Sigmoid colon (tissue), 7 donors: ENCODE data around the gene FBXO5. TPM values are rescaled to one million over a fixed set of nuclear protein-coding genes. Genes with fewer than 3 reads are reported as not detected.
A peak's percentile ranks its signal among the peaks of the same experiment; 100 is the strongest.
"Not testable (repeated sequence)": the region's sequence is repeated elsewhere in the genome, so short reads cannot be mapped to it uniquely, and the experiment has no call there.

Experiments
- DNase-seq: peaks from one replicate; pipeline ENCODE4 v3.0.0-alpha.2; 2019
- H3K27ac ChIP-seq, 4 donors: fragments of 200-600 bp; sonication (generic); one replicate each; pipeline ENCODE4 v1.5.1; 2016 to 2019; ENCODE audit warnings: mild to moderate bottlenecking in 1 of 4
- H3K27me3 ChIP-seq, 3 donors: fragments of 200-600 bp; sonication (generic); one replicate each; pipeline ENCODE4 v1.5.1; 2019; ENCODE audit warnings: mild to moderate bottlenecking in 1 of 3
- H3K36me3 ChIP-seq, 4 donors: fragments of 200-600 bp; sonication (generic); one replicate each; pipeline ENCODE4 v1.5.1; 2016 to 2019
- H3K4me1 ChIP-seq, 4 donors: fragments of 200-600 bp; sonication (generic); one replicate each; pipeline ENCODE4 v1.5.1; 2017 to 2019
- H3K4me3 ChIP-seq, 4 donors: fragments of 200-600 bp; sonication (generic); one replicate each; pipeline ENCODE4 v1.5.1; 2017 to 2019; ENCODE audit warnings: mild to moderate bottlenecking in 2 of 4, moderate library complexity in 1 of 4
- H3K9me3 ChIP-seq, 4 donors: fragments of 200-600 bp in 3 of 4; sonication (generic) in 3 of 4; one replicate each; pipeline versions ENCODE4 v1.5.1 to v1.6.1; 2013 to 2019
- CTCF ChIP-seq, 4 experiments: fragments of 450-650 bp in 3 of 4; fragments of 200-600 bp in 1 of 4; IDR thresholded peaks; one replicate each; pipeline ENCODE4 v1.5.1; 2016 to 2019; ENCODE audit warnings: antibody characterized with exemption in 4 of 4, mild to moderate bottlenecking in 3 of 4, moderate library complexity in 2 of 4
- EP300 ChIP-seq, 4 donors: sonication (generic); formaldehyde crosslinking; IDR thresholded peaks; one replicate each; pipeline ENCODE4 v1.6.1; 2017; ENCODE audit warnings: antibody characterized with exemption in 4 of 4
- POLR2A ChIP-seq, 2 donors: fragments of 450-650 bp; IDR thresholded peaks; one replicate each; pipeline ENCODE4 v1.6.1; 2016; ENCODE audit warnings: antibody characterized with exemption in 2 of 2, mild to moderate bottlenecking in 2 of 2, moderate library complexity in 2 of 2
- POLR2AphosphoS5 ChIP-seq, 4 donors: sonication (generic); formaldehyde crosslinking; IDR thresholded peaks; one replicate each; pipeline ENCODE4 v1.6.1; 2017; ENCODE audit warnings: antibody characterized with exemption in 4 of 4
- WGBS, 2 donors: extraction: QIAGEN DNeasy Blood & Tissue Kit; methylation state at CpG; one replicate each; pipeline ENCODE4 v1.1.7; 2013; 5-methylcytosine and 5-hydroxymethylcytosine counted together
- intact Hi-C: fragments of 100-400 bp; cut with DNase I; formaldehyde crosslinking; loops from one replicate; pipeline ENCODE4 v1.15.1; 2023
- polyA plus RNA-seq, 3 donors: library from polyadenylated mRNA; stranded (reverse); fragments of 200-250 nt; gene quantifications; one replicate each; pipeline ENCODE4 v1.2.3, GENCODE V29; 2013
- total RNA-seq, 4 donors: library from RNA; depleted of rRNA; stranded (reverse); fragments of >200 nt; gene quantifications; one replicate each; pipeline ENCODE4 v1.1.0, GENCODE V29; 2016
- donor health status: healthy with polysubstance abuse.
- donor health status: Bipolar disorder and iron deficiency.
- donor health status: healthy.

The FBXO5 gene
- total and polyA plus RNA-seq, 7 donors, result 1.8 to 6.4 (median 3.3) TPM

- no peaks in the 10 kb centered on the region for H3K4me1 ChIP-seq
- intact Hi-C loops, result no loop called here
- H3K36me3 ChIP-seq, result peaks cover 0 to 82% (median 13%) of the 10 kb centered on the region in 4 donors
- no peak overlapping the region for H3K4me3 ChIP-seq
- TF ChIP-seq CTCF (IDR thresholded peaks at IDR 0.05) (no peak), POLR2A (IDR thresholded peaks at IDR 0.05) (no peak), POLR2AphosphoS5 (IDR thresholded peaks at IDR 0.05) (no peak), EP300 (IDR thresholded peaks at IDR 0.05) (no peak)
- no peak for DNase-seq
- no peak overlapping the region for H3K27ac ChIP-seq
- no peaks in the 10 kb centered on the region for H3K27me3 ChIP-seq
- H3K9me3 ChIP-seq, result no peaks in the 10 kb centered on the region
Observed at GRCh38 chr6:152993431-152993830, 10.6 kb upstream of the FBXO5 start.

- Histone ChIP-seq H3K9me3 (no peaks in the 10 kb centered on the region), H3K27me3 (no peaks in the 10 kb centered on the region), H3K4me3 (no peak overlapping the region), H3K4me1 (peaks cover 0 to 22% (median 21%) of the 10 kb centered on the region in 4 donors), H3K36me3 (peaks cover 0 to 23% (median 3%) of the 10 kb centered on the region in 4 donors), H3K27ac (no peak overlapping the region)
- 81 to 82% methylated on average over 2 of the region's 2 CpGs for WGBS, 2 donors
- TF ChIP-seq CTCF (IDR thresholded peaks at IDR 0.05) (no peak), POLR2AphosphoS5 (IDR thresholded peaks at IDR 0.05) (no peak), EP300 (IDR thresholded peaks at IDR 0.05) (no peak), POLR2A (IDR thresholded peaks at IDR 0.05) (no peak)
- intact Hi-C loops, result no loop called here
- DNase-seq, result no peak
Observed at GRCh38 chr6:152986978-152987377, 4.1 kb upstream of the FBXO5 start.

GRCh38 chr6:152985300-152985699 is 2.5 kb upstream of the FBXO5 start:
- peaks cover 0 to 34% (median 25%) of the 10 kb centered on the region in 4 donors for H3K4me1 ChIP-seq
- intact Hi-C loops, H3K9me3 ChIP-seq, H3K36me3 ChIP-seq, DNase-seq, H3K27me3 ChIP-seq, H3K4me3 ChIP-seq: not testable (repeated sequence)
- H3K27ac ChIP-seq, result peak overlapping the region in 3 of 4 donors; percentile 94 to 97 (median 95)
- WGBS, 2 donors, result 89 to 94% methylated on average over 11 of the region's 11 CpGs
- peak in 1 of 4 donors; percentile 7 for TF ChIP-seq POLR2AphosphoS5 (IDR thresholded peaks at IDR 0.05)

GRCh38 chr6:152984513-152984872 is 1.7 kb upstream of the FBXO5 start:
- no peaks in the 10 kb centered on the region for H3K27me3 ChIP-seq
- WGBS, 2 donors, result 6 to 10% methylated on average over 7 of the region's 7 CpGs
- H3K4me1 ChIP-seq, result peaks cover 0 to 34% (median 25%) of the 10 kb centered on the region in 4 donors
- DNase-seq, result no peak
- H3K9me3 ChIP-seq, result no peaks in the 10 kb centered on the region
- TF ChIP-seq CTCF (IDR thresholded peaks at IDR 0.05) (no peak), POLR2A (IDR thresholded peaks at IDR 0.05) (no peak), POLR2AphosphoS5 (IDR thresholded peaks at IDR 0.05) (no peak), EP300 (IDR thresholded peaks at IDR 0.05) (no peak)
- intact Hi-C loops, result no loop called here
- H3K27ac ChIP-seq, result peak overlapping the region; percentile 94 to 97 (median 95)
- H3K4me3 ChIP-seq, result peak overlapping the region in 3 of 4 donors; percentile 67 to 77 (median 69)
- H3K36me3 ChIP-seq, result no peaks in the 10 kb centered on the region

- 0% methylated on average over 38 of the region's 38 CpGs for WGBS, 2 donors
- H3K36me3 ChIP-seq, result no peaks in the 10 kb centered on the region
- peak overlapping the region; percentile 67 to 77 (median 70) for H3K4me3 ChIP-seq
- TF ChIP-seq CTCF (IDR thresholded peaks at IDR 0.05), result no peak
- peak; percentile 6 to 80 (median 71) for TF ChIP-seq POLR2AphosphoS5 (IDR thresholded peaks at IDR 0.05)
- peak; percentile 27 to 29 for TF ChIP-seq POLR2A (IDR thresholded peaks at IDR 0.05)
- TF ChIP-seq EP300 (IDR thresholded peaks at IDR 0.05), result no peak
- no peaks in the 10 kb centered on the region for H3K9me3 ChIP-seq
- DNase-seq, result peak; percentile 96
- peaks cover 0 to 34% (median 25%) of the 10 kb centered on the region in 4 donors for H3K4me1 ChIP-seq
- no peaks in the 10 kb centered on the region for H3K27me3 ChIP-seq
- intact Hi-C loops, result loop anchor here (2.0 kb wide), 1 partner anchor 19 kb away; the partner anchor contains the start of gene MTRF1L
- peak overlapping the region; percentile 94 to 97 (median 95) for H3K27ac ChIP-seq
Observed at GRCh38 chr6:152983637-152984512, 1.0 kb upstream of the FBXO5 start.
